ENCODE results near the gene NDUFB3. TPM values are rescaled to one million over a fixed set of nuclear protein-coding genes. Genes with fewer than 3 reads are reported as not detected.

Gene NDUFB3
- total and polyA plus RNA-seq, 4 donors, result 34.2 to 177 (median 53.2) TPM

GRCh38 chr2:201126308-201127151 lies 54.7 kb downstream of the NDUFB3 start (continued):
- TF ChIP-seq, protein P1, sequence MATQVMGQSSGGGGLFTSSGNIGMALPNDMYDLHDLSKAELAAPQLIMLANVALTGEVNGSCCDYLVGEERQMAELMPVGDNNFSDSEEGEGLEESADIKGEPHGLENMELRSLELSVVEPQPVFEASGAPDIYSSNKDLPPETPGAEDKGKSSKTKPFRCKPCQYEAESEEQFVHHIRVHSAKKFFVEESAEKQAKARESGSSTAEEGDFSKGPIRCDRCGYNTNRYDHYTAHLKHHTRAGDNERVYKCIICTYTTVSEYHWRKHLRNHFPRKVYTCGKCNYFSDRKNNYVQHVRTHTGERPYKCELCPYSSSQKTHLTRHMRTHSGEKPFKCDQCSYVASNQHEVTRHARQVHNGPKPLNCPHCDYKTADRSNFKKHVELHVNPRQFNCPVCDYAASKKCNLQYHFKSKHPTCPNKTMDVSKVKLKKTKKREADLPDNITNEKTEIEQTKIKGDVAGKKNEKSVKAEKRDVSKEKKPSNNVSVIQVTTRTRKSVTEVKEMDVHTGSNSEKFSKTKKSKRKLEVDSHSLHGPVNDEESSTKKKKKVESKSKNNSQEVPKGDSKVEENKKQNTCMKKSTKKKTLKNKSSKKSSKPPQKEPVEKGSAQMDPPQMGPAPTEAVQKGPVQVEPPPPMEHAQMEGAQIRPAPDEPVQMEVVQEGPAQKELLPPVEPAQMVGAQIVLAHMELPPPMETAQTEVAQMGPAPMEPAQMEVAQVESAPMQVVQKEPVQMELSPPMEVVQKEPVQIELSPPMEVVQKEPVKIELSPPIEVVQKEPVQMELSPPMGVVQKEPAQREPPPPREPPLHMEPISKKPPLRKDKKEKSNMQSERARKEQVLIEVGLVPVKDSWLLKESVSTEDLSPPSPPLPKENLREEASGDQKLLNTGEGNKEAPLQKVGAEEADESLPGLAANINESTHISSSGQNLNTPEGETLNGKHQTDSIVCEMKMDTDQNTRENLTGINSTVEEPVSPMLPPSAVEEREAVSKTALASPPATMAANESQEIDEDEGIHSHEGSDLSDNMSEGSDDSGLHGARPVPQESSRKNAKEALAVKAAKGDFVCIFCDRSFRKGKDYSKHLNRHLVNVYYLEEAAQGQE (IDR thresholded peaks at IDR 0.05), result no peak
- TF ChIP-seq, protein P2, sequence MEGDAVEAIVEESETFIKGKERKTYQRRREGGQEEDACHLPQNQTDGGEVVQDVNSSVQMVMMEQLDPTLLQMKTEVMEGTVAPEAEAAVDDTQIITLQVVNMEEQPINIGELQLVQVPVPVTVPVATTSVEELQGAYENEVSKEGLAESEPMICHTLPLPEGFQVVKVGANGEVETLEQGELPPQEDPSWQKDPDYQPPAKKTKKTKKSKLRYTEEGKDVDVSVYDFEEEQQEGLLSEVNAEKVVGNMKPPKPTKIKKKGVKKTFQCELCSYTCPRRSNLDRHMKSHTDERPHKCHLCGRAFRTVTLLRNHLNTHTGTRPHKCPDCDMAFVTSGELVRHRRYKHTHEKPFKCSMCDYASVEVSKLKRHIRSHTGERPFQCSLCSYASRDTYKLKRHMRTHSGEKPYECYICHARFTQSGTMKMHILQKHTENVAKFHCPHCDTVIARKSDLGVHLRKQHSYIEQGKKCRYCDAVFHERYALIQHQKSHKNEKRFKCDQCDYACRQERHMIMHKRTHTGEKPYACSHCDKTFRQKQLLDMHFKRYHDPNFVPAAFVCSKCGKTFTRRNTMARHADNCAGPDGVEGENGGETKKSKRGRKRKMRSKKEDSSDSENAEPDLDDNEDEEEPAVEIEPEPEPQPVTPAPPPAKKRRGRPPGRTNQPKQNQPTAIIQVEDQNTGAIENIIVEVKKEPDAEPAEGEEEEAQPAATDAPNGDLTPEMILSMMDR (IDR thresholded peaks at IDR 0.05; ENCODE audit: low read depth, low read length, missing input control), result no peak
- TF ChIP-seq RAD21 (IDR thresholded peaks at IDR 0.05), result no peak
- no peak for TF ChIP-seq FOXA1 (IDR thresholded peaks at IDR 0.05)

DNA sequence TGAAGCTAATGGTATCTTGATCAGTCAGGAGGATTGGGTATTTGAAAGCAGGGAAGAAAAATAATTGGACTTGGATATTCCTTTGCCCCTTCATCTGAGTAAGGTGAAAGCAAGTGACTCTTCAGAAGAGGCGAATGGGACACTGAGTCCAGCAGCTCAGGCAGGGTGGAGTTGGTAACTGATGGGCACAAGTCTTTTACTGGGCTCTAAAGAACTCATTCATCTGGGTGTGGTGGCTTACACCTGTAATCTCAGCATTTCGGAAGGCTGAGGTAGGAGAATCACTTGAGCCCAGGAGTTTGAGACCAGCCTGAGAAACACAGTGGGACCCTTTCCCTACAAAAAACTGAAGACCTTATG lies 55.3 kb downstream of the NDUFB3 start:
- Histone ChIP-seq H3K4me3 (ENCODE audit: low read depth in 1 of 3, low read length in 3 of 3) (no peak overlapping the region), H3K9me3 (ENCODE audit: control insufficient read depth in 4 of 4, low read length in 3 of 4) (no peaks in the 10 kb centered on the region), H3K9ac (ENCODE audit: low read depth in 1 of 2, low read length in 2 of 2) (peak overlapping the region in 1 of 2 donors; percentile 36), H3K36me3 (ENCODE audit: control insufficient read depth in 4 of 4, insufficient read depth in 3 of 4, low read depth in 1 of 4, low read length in 3 of 4) (peaks cover 0 to 8% (median under 1%) of the 10 kb centered on the region in 4 donors), H3K27me3 (ENCODE audit: control insufficient read depth in 4 of 4, insufficient read depth in 4 of 4, low read length in 3 of 4) (no peaks in the 10 kb centered on the region), H3K27ac (ENCODE audit: low read depth in 1 of 2, low read length in 2 of 2) (peak overlapping the region; percentile 65 to 72), H3K4me1 (ENCODE audit: control insufficient read depth in 4 of 4, insufficient read depth in 4 of 4, low read length in 3 of 4) (peaks cover 24 to 64% (median 54%) of the 10 kb centered on the region in 4 donors)
- WGBS, result 78% methylated on average over 2 of the region's 2 CpGs
- no peak for DNase-seq (ENCODE audit: low spot score)
- TF ChIP-seq FOXA1 (IDR thresholded peaks at IDR 0.05) (no peak), YY1 (IDR thresholded peaks at IDR 0.05) (peak; percentile 4)

- H3K4me3 ChIP-seq (ENCODE audit: low read depth in 1 of 3, low read length in 3 of 3), result no peak overlapping the region
- peaks cover 24 to 61% (median 52%) of the 10 kb centered on the region in 4 donors for H3K4me1 ChIP-seq (ENCODE audit: control insufficient read depth in 4 of 4, insufficient read depth in 4 of 4, low read length in 3 of 4)
- no peak for DNase-seq (ENCODE audit: low spot score)
- H3K9ac ChIP-seq (ENCODE audit: low read depth in 1 of 2, low read length in 2 of 2), result peak overlapping the region in 1 of 2 donors; percentile 78
- no peaks in the 10 kb centered on the region for H3K27me3 ChIP-seq (ENCODE audit: control insufficient read depth in 4 of 4, insufficient read depth in 4 of 4, low read length in 3 of 4)
- WGBS, result 33% methylated on average over 5 of the region's 5 CpGs
- H3K36me3 ChIP-seq (ENCODE audit: control insufficient read depth in 4 of 4, insufficient read depth in 3 of 4, low read depth in 1 of 4, low read length in 3 of 4), result peaks cover 0 to 8% (median 2%) of the 10 kb centered on the region in 4 donors
- H3K9me3 ChIP-seq (ENCODE audit: control insufficient read depth in 4 of 4, low read length in 3 of 4), result no peaks in the 10 kb centered on the region
- peak overlapping the region; percentile 65 to 72 for H3K27ac ChIP-seq (ENCODE audit: low read depth in 1 of 2, low read length in 2 of 2)
- TF ChIP-seq JUND (IDR thresholded peaks at IDR 0.05) (no peak), ZBTB33 (IDR thresholded peaks at IDR 0.05) (no peak), RXRA (IDR thresholded peaks at IDR 0.05) (no peak), FOXA2 (IDR thresholded peaks at IDR 0.05) (no peak), YY1 (IDR thresholded peaks at IDR 0.05) (no peak), HNF4A (conservative IDR thresholded peaks at IDR 0.05) (no peak), EGR1 (IDR thresholded peaks at IDR 0.05; ENCODE audit: low read depth in 2 of 2) (no peak), NR2F2 (IDR thresholded peaks at IDR 0.05) (no peak), FOXA1 (IDR thresholded peaks at IDR 0.05) (no peak)
- TF ChIP-seq, protein P1 (IDR thresholded peaks at IDR 0.05), result no peak
- TF ChIP-seq, protein P3, sequence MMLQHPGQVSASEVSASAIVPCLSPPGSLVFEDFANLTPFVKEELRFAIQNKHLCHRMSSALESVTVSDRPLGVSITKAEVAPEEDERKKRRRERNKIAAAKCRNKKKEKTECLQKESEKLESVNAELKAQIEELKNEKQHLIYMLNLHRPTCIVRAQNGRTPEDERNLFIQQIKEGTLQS (IDR thresholded peaks at IDR 0.05), result no peak
- TF ChIP-seq, protein P4, sequence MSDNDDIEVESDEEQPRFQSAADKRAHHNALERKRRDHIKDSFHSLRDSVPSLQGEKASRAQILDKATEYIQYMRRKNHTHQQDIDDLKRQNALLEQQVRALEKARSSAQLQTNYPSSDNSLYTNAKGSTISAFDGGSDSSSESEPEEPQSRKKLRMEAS (IDR thresholded peaks at IDR 0.05), result no peak
- TF ChIP-seq, protein P2 (IDR thresholded peaks at IDR 0.05; ENCODE audit: low read depth, low read length, missing input control), result no peak
Observed at GRCh38 chr2:201127570-201127969, 55.8 kb downstream of the NDUFB3 start.
